Hindlimb muscle (tissue), 1 donor: ENCODE data around the gene MYL2. TPM values are rescaled to one million over a fixed set of nuclear protein-coding genes. Genes with fewer than 3 reads are reported as not detected.
A peak's percentile ranks its signal among the peaks of the same experiment; 100 is the strongest.
"Not testable (repeated sequence)": the region's sequence is repeated elsewhere in the genome, so short reads cannot be mapped to it uniquely, and the experiment has no call there.

Experiments
- DNase-seq: peaks from one replicate; pipeline ENCODE4 v3.0.0-alpha.2; 2013
- polyA plus RNA-seq: library from polyadenylated mRNA; unstranded; fragments of 120-200 nt; gene quantifications from one replicate; pipeline ENCODE4 v1.2.1, GENCODE V29; 2013; ENCODE audit not compliant: insufficient read length

MYL2 gene, protein sequence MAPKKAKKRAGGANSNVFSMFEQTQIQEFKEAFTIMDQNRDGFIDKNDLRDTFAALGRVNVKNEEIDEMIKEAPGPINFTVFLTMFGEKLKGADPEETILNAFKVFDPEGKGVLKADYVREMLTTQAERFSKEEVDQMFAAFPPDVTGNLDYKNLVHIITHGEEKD
- 811 TPM for polyA plus RNA-seq

DNA sequence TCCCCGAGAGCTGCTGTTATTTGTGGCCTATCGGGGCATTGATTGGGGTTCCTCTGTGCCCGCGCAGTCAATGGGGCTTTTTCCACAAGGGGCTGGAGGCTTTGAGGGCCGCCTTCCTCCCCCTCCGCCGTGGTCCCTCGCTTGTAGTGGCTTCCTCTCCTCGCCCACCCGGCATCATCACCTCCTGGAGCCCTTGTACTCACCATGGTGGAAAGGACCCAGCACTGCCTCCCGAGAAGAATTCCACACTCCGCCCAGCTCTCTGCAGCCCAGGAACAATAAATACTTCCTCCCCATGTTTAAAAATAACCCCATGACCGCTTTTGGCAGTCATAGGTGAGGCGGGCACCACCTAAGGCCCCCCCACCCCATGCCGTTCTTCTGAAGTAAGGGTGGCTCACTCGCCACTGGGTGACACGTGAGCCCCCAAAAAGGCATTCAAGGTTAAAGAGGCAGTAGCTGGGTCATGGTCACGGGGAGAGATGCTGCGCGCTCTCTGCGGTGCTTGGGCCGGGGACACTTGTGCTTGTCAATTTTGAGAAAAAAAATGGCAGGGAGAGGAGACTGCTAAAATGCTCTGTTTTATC, at the start of gene MYL2:
MYL2 (minus strand) TSS at position 256 of the 587 bp plus-strand sequence; CDS start at position 206, 50 bp downstream.
- no peak for DNase-seq

DNA sequence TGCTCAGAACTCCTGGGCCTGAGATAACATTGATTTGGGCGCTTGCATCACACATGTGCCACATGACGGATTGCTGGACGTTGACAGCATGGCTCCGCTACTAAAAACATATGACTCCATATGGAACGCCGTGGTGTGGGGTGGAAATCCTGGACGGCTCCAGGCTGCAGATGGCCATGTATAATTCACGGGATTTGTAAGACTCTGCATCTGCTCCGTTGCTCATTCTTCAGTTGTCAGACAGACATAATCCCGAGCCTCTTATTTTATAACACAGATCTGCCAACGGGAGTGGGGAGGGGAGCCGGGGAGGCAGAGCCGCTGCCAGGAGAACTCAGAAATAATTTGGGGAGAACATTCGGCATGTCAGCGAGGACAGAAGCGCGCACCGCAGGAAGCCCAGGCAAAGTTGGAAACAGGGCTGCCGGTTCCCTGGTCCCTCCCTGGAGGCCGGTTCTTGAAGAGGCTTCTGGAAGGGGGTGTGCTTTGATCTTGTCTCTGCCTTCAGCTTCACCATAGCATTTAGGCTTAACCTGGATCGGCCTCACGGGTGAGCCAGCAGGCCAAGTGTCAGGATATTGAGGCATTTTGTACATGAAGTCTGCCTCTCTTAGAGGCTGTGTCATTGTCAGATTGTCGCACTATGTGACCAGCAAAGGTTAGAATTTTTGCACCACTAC, 45.8 kb upstream of the MYL2 start:
- peak; percentile 8 for DNase-seq

DNA sequence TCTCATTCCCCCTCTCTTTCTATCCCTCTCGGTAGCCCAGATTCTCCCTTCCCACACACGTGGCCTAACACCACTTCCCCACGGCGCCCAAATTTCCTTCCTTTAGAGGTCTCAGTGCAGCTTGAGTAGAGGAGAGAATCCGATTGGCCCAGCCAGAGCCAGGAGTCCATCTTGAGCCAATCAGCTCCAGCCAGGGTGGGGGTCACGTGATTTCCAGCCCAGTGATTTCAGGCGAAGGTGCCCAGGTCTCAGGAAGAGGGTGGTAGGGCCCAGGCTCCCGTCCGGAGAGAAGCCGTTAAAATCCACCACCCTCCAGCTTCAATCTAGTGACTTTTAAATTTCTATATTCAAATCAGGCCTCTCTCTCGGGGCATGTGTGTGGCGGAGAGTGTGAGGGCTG, 45.2 kb upstream of the MYL2 start:
- no peak for DNase-seq

DNA sequence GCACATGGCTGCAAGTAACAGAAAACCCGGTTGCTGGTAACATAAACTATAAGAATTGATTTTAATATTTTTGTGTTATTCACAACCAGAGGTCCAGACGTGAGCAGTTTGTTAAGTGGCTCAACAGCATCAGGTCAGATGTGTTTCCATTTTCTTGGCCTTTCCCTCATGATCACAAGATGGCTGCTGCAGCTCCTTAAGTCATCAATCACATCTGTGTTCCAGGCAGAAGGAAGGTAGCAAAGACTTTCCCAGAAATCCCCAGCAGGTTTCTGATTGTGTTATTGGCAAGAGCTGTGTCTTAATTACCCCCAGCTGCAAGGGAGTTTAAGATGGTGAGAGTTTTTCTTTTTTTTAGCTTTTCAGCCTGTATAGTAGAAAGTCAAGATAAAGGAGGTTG, 40.4 kb upstream of the MYL2 start:
- DNase-seq = no peak

DNA sequence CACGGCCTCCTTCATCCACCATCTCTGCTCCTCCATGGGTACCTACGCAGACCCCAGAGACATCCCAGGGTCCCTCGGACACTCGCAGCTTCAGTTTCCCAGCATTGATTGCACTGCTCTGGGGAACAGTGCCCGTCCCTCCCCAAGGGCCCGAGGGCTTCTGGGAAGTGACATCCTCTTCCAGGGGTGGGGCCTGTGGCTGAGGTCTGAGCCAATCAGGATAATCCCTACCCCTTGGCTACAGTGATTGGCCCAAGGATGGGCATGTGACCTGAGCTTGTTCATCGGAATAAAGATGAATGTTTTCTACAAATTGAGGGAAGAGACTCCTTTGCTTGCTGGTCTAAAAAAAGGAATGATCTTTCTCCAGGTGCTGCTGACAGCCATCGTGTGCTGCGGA, 37.3 kb upstream of the MYL2 start:
- DNase-seq = no peak

DNA sequence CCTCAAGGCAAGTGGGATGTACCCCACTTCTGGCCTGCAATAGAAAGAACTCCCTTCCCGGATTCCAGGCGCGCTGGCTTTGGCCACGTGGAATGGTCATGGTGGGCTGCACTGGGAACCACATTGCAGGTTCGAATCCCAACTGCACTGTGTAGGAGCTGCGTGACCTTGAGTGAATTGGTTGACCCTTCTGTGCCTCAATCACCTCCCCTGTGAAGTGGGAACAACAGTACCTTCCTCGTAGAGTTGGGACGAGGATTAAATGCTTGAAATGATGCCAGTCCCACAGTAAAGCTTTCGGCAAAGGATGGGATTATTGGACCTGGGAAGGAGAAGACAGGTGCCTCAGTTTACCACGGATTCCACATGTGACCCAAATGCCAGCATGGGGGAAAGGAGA, 36.8 kb upstream of the MYL2 start:
- no peak for DNase-seq

DNA sequence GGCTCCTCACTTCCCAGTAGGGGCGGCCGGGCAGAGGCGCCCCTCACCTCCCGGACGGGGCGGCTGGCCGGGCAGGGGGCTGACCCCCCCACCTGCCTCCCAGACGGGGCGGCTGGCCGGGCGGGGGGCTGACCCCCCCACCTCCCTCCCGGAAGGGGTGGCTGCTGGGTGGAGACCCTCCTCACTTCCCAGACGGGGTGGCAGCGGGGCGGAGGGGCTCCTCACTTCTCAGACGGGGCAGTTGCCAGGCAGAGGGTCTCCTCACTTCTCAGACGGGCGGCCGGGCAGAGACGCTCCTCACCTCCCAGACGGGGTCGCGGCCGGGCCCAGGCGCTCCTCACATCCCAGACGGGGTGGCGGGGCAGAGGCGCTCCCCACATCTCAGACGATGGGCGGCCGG, 30.5 kb upstream of the MYL2 start:
- DNase-seq = not testable (repeated sequence)

DNA sequence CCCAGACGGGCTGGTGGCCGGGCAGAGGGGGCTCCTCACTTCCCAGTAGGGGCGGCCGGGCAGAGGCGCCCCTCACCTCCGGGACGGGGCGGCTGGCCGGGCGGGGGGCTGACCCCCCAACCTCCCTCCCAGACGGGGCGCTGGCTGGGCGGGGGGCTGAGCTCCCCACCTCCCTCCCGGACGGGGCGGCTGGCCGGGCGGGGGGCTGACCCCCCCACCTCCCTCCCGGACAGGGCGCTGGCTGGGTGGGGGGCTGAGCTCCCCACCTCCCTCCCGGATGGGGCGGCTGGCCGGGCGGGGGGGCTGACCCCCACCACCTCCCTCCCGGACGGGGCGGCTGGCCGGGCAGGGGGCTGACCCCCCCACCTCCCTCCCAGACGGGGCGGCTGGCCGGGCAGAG, 30.1 kb upstream of the MYL2 start:
- not testable (repeated sequence) for DNase-seq

DNA sequence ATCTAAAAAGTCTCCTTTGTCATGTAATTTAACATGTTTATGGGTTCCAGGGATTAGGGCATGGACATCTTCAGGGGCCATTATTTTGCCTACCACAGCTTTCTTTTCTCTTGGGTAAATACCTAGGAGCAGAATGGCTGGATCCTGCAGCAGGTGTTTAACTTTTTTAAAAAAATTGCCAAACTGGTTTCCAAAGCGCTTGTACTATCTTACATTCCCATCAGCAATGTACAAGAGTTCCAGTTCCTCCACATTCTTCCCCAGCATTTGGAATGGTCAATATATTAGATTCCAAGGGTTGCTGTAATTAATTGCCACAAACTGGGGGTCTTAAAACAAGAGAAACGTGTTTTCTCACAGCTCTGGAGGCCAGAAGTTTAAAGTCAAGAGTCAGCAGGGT, 27.7 kb upstream of the MYL2 start:
- DNase-seq = no peak

DNA sequence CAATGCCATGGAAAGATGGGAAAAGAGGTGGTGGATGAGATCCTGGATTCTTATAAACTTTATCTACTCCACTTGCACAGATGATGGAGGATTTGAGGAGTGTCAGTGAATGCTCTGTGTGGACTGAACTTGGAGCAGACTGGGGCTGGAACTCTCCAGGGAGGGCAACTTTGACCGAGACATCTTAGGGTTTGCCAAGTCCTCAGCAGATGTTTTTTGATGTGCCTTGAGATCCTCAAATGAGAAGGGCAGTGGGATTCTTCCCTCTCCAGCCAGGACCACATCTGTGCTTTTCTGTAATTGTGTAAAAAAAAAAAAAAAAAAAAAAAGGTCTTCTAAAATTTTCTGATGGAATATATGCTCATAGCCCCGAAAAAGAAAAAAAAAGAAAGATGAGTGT, 23.0 kb upstream of the MYL2 start:
- no peak for DNase-seq

DNA sequence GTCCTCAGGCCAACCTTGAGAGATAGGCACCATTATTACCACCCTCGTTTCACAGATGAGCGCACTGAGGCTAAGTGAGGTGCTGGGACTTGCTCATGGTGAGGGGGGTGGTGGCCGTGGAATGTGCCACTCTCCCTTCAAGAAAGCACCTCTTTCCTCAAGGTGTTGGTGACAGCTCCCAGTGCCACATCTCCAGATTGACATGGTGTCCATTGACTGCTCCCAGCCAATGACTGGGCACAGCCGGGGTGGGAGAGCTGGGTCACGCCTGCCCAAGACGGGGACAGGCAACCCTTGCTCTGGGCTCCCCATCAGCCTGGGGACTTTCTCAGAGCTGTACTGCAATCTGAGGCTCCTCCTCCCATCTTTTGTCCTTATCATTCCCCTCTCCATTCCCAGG, 21.0 kb upstream of the MYL2 start:
- DNase-seq = no peak

DNA sequence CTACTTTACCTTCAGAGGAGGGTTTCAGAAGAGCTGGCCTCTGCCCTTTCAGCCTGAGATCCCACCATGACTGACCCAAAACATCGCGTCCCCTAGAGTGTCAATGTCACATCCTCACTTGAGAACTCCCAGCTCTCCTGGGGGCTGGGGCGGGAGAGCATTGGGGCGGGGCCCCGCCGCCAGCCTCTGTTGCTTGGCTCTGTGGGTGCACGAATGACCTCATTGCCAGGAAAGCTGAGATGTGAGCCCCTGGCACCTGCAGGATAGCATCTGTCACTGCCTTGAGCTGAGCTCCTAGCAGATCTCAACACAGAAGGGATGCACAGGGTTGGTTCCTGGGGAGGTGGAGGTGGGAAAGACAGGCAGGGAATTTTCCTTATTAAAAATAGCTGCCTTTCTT, 20.6 kb upstream of the MYL2 start:
- DNase-seq = no peak

DNA sequence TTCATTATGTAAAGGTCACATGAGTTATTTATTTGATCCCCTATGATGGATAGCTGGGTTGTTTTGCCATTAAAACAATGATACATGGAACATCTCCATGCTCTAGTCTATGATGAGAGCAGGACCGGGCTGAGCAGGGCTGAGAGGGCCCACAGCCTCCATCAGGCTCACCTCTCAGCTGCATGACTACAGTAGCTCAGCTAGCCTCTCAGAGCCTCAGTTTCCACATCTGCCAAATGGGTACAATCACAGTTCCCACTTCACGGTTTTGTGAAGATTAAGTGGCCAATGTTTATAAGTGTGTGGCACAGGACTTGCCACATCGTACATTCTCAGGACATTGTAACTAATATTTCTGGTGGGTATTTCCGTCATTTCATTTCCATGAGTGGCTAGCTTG, 19.9 kb upstream of the MYL2 start:
- no peak for DNase-seq

DNA sequence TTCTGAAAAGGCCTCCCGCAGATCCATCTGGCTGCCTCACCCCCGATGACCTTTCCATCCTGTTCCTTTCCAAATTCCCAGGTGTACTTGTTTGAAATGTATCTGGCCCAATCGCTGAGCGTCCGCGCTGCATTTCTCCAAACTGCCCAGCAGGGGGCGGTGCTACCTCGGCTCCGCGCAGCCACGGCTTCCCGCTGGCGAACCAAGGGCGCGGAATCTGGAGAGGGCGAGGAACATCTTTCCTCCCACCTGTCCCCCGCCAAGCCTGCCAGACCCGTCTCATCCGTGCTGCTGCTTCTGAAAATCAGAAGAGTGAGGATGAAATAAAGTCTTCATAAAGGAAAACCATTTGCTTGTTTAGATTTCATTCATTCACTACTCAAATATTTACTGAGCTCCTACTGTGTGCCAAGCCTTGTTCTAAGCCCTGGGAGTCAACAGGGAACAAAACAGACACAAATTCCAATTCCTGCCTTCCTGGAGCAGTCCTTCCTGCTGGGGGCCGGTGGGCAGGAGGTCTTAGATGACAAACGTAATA, 16.8 kb upstream of the MYL2 start:
- peak; percentile 63 for DNase-seq

DNA sequence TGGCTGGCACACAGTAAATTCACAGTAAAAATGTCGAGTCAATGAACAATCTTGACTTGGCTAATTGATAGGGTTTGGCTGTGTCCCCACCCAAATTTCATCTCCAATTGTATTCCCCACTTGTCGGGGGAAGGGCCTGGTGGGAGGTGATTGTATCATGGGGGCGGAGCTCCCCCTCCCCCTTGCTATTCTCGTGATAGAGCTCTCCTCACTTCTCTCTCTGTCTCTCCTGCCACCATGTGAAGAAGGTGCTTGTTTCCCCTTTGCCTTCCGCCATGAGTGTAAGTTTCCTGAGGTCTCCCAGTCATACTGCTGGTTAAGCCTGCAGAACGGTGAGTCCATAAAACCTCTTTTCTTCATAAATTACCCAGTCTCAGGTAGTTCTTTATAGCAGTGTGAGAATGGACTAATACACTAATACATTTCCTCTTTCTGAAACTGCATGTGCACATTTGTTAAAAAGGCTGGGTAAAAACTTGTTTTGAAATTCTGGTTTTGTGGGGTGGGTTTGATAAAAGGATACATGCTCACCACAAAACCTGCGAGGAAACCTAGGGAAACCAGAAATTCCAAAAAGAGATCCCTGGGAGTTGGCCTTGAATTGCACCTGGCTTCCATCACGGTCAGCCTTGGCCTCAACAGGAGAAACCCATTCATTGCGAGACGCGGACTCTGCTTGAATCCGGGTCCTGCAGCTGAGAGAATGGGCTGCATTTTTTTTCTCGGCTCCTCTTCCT, 16.2 kb upstream of the MYL2 start:
- no peak for DNase-seq

DNA sequence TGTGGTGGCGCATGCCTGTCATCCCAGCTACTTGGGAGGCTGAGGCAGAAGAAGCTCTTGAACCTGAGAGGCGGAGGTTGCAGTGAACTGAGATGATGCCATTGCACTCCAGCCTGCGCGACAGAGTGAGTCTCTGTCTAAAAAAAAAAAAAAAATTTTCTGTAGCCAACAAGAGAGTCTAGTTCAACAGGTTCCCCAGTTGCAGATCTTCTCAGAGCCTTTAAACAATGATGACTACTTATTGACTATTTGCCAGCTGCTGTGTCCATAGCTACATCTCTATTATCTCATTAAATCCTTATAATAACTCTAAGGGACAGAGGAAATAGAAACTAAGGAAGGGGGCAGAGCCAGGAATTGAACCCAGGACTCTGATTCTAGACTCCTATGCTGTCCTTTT, 15.2 kb upstream of the MYL2 start:
- no peak for DNase-seq

DNA sequence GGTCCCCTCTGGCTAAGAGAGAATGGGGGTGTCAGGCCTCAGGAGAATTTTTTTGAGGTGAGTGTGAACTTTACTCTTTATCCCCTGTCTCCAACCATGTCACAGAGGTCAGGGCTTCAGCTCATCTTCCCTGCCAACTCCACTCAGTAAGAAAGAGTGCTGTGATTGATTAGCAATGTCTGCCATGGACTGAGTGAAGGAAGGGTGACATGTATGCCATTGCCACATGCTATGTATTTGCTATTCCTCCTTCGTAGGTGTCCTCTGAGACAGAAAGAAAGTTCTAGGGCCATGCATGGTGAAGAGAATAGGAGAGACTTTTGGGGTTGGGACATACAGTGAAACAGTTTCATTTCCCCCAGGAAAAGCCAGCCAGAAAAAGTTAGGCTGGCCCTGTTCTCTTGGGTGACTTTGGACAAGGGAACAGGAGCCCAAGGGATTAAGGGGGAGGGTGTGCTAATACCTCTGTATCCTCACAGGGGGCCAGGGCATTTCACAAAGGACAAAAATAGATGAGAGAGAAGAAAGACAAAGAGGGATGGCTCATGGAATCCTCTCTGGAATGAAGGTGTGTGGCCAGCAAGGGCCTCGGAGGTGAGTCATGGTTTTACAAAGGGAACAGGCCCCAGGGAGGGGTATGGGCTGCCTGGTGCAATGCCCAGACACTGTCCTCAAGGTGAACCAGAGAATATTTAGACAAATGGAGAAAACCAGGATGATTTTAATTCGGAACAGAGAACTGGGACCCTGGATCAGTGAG, 13.9 kb upstream of the MYL2 start:
- DNase-seq = no peak

DNA sequence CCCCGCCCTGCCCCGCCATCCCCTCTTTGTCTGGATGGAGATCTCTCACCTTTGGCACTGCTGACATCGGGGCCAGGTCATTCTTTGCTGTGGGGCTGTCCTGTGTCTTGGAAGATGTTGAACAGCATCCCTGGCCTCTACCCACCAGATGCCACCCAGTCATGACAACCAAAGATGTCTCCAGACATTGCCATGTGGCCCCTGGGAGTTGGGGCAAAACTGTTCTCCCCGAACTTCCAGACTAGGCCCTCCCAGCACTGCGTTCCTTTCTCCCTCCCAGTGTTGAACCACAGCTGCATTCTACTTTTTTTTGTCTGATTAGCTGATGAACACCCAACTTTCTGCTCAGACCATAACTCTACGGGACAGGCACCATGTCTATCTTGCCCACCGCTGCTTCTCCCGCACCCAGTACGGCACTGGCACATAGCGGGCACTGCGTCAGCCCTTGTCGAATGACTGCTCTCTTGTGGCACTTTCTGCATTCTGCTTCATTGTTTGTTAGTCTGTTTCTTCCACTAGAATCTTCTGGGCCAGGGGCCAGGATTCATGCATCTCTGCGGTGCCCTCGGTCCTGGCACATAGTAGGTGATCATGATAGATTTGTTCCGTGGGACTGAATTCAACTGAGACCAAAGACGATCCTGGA, 13.1 kb upstream of the MYL2 start:
- no peak for DNase-seq

DNA sequence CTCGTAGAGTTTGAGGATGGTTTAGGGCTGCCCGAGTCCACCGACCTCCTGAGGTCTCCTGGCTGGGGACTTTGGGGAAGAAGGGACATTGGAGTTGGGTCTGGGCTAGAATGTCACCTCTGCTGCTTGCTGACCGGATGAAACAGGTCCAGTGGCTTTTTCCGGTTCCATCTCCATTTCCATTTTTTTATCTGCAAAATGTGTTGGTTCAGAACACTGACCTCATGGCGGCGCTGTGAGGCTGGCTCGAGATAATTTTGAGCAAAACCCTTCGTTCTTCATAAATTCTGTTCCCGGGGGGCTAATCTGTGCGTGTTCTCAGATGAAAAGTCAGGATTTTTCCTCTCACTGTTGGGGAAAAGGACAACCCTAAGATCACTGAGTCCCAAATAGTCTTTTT, 11.7 kb upstream of the MYL2 start:
- DNase-seq = no peak

DNA sequence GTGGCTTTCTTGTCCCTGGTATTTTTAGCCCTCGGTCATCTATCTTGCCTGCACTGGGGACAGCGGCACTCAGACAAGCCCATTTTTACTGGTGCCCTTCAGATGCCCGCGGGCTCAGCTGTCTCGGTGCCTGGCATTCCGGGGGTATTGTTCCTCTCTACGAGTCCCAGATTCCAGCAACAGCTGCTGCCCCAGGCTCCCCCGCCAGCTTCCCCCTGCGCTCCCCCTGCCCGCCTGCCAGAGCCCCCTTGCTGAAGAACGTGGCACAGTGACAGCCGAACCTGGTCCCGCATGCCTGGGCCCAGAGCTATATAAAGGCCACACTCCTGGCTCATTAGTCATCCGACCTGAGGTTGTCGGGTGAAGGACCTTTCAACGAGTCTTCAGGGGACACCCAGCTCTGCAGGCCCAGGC, 10.9 kb upstream of the MYL2 start:
- DNase-seq = no peak

DNA sequence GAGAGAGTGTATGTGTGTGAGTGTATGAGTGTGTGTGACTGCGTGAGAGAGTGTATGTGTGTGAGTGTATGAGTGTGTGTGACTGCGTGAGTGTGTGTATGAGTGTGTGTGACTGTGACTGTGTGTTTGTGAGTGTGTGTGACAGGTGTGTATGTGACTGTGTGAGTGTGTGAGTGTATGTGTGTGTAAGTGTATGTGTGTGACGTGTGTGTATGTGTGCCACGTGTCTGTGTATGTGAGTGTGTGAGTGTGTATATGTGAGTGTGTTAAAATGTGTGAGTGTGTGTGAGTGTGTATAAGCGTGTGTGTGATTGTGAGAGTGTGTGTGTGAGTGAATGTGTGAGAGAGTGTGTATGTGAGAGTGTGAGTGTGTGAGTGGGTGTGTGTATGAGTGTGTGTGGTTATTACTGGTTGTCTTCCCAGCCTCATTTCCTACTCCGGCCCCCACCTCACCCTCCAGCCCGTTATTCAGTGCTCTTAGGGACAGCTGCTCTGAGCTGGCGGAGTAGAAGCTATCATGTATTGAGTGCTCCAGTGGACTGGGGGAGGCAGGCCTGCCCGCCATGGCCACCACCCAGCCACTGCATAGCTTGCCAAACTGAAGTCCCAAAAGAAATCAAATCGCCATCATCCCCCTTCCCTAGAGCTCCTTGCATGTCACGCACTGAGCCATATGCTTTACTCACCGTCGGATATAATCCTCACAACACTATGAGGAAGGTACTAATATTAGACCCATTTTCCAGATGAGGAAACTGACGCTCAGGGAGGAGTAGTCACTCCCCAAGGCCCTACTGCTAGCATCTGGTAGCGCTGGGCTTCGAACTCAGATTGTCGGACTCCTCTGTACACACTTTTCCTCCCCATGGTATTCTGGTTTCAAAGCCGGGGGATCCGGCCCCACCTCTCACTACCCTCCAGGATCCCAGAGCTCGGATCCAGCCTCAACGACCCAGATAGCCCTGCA, 10.3 kb upstream of the MYL2 start:
- no peak for DNase-seq
